T1000 (cell line): ENCODE measurements around the gene C16orf87.
"Not testable (repeated sequence)": the region's sequence is repeated elsewhere in the genome, so short reads cannot be mapped to it uniquely, and the experiment has no call there.

Experiments
- DNase-seq: peaks from one replicate; lab custom pipeline; 2025; ENCODE audit warnings: mixed read lengths; lab: John Stamatoyannopoulos, UW

C16orf87 gene

DNA sequence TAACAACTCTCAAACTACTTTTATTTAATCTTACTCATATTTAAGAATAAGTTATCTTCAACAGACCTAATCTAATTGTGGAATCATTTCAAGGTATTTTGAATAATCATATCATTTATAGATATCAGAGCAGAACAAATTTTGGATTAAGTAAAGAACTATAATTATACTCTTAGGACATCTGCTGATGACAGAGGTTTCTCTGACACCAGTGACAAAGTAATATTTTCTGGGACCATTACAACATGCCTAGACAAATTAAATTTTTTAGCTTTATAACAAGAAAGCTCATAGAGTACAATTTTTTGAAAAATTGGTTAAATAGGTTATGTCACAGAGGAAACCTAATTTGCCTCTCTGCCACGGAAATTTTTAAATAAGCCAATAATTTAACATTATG is 30.5 kb downstream of the C16orf87 start:
- DNase-seq, result no peak

DNA sequence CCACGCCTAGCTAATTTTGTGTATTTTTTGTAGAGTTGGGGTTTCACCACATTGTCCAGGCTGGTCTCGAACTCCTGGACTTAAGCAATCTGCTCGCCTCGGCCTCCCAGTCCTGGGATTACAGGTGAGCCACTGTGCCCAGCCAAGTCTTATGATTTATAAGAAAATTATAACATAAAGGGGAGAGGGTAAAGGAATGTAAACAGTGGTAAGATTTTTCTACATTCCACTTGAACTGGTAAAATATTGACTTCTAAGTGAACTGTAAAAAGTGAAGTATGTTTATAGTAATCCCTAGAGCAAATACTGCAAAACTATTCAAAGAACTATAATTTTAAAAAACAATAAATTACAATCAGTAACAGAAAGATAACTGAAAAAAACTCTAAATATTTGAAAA is 33.5 kb downstream of the C16orf87 start:
- no peak for DNase-seq

DNA sequence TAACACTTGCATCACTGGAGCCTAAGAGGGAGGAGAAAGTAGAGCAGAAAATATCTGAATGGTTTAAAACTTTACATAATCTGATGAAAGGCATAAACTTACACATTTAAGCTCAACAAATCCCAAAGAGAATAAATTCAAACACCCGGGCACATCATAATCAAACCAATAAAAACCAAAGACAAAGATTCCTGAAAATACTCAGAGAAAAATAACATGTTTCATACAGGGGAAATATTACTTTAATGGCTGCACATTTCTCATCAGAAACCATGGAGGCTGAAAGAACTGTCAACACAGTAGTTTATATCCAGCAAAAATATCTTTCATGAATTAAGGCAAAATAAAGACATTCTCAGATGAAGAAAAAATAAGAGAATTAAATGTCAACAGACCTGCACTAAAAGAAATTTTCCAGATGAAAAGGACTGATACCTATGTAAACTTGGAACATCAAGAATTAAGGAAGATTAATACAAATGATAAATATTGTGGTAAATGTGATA is 34.2 kb downstream of the C16orf87 start:
- no peak for DNase-seq

DNA sequence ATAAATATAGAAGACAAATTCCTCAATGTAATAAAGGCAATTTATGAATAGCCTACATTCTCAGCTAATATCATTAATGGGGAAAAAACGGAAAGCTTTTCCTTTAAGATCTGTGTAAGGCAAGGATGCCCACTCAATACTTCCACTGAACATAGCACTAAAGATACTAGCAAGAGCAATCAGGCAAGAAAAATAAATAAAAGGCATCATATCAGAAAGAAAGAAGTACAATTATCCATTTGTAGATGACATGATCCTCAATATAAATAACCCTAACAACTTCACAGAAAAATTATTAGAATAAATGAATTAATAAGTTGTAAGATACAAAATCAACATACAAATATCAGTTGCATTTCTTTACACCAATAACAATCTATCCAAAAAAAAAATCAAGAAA is 37.1 kb downstream of the C16orf87 start:
- DNase-seq, result no peak

DNA sequence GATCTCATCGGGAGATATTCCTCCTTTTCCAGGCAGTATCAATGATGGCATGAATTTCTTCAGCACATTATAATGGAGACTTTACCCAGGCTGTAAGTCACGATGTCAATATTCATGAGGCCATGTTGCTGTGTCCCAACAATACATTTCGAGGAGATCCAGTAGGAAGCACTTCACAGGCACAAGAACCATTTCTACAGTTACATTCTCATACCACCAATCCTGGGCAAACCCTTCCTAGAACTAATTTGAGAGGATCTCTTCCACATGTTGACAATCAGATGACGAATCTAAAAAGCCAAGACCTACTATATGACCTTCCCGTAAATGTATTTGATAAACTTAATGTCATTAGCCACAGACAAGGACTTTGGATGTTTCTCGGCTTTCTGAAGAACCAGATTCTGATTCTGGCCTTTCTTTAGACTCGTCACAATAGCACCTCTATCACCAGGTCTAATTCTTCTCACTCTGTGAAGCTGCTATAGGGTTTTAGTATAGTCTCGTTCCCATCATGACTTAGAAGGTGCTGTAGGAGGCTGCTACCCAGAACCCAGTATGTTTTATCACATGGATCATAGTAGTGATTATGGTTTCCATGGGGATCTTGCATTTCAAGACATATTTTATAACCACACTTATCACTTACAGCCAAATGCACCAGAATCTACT is 40.2 kb downstream of the C16orf87 start:
- no peak for DNase-seq

DNA sequence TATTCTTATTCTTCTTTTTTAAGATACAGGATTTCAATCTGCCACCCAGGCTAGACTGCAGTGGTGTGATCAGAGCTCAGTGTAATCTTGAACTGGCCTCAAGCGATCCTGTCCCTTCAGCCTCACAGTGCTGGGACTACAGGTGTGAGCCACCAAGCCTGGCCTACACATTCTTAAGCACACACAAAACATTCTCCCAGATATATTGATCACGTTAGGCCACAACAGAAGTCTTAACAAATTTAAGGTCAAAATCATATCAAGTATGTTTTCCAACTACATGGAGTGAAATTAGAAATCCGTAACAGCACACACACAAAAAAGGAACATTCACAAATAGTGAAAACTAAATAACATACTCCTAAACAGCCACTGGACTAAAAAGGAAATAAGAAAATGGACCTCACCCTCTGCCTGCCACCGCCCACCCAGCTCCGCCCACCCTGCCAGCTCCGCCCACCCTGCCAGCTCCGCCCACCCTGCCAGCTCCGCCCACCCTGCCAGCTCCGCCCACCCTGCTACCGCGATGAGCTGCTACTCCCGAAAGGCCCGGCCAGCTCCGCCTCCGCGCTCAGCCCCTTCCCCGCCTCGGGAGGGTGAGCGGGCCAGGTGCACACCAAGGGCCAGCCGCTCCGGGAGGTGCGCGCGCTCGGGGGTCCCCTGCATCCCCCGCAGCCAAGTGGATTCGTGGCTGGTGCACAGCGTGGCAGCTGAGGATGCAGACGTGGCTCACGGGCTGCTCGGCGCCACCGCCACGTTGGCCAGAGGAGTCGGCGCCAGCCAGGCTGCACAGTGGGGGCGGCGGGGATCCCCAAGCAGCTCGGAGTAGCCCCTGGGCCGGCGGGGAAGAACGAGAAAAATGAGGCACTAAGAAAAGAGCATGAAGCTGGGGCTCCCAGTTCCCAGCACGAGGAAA is 41.2 kb downstream of the C16orf87 start:
- peak; percentile 57 for DNase-seq

DNA sequence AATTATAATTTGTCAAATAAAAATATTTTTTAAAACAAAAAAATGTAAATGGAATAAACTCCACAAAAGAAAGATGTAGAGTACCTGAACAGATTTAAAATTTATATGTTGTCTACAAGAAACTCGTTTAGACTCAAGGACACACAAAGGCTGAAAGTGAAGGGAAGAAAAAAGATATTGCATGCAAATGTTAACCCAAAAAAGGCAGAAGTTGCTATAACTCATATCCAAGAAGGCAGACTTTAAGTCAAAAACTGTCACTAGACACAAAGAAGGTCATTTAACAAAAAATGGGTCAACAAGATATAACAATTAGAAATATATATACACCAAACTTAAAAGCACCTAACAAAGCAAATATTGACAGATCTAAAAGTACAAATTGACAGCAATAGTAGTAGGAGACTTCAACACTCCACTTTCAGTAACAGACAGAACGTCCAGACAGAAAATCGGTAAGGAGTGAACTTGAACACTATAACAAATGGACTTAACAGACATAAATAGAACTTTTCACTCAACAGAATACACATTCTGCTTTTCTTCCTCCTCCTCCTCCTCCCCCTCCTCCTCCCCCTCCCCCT is 42.0 kb downstream of the C16orf87 start:
- no peak for DNase-seq

DNA sequence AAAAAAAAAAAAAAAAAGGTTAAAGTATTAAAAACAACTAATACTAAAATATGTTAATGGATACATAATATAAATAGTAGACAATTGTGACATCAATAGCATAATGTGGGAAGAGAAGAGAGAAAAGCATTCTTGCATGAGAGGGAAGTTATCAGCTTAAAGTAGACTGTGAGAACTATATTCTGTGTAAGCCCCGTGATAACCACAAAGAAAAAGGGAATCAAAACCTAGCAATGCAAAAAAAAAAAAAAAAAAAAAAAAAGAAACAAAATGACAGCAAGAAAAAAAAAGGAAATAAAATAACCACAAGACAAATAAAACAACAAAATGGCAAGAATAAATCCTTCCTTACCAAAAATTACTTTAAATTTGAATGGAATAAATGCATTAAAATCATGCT is 43.1 kb downstream of the C16orf87 start:
- DNase-seq, result no peak

DNA sequence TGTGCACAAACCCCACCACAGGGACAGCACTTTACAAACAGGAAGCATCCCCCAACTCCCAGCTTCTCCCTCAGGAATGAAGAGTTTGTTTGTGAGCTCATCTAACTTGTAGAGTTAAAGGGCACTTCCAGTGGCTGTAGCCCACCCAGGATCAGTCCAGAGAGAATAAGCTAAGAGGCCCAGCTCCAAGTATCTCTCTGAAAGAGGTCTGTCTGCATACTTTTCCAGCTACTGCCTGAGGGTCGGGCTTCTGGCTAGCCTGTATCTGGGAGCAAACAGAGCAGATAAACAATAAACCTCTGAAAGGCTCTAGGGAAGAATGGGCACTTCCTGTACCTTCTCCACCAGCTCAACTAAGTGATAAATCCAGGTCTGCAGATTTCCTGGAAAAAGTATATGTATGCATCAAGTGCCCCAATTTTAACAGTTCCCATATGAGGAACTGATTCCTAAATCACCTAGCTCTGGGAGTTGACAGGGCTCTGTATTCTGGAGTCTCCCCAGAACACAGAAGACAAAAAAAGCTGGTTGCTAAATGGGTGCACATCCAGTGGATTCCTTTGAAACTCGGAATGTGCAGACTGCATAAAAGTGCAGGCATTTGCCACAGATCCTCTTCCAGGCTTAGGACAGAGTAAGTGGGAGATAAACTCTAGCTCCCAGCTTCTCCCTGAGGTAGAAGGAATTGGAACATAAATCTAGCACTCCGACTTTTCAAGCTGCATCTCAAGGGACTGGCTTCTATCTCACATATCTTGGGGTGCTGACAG is 45.7 kb downstream of the C16orf87 start:
- DNase-seq, result no peak

DNA sequence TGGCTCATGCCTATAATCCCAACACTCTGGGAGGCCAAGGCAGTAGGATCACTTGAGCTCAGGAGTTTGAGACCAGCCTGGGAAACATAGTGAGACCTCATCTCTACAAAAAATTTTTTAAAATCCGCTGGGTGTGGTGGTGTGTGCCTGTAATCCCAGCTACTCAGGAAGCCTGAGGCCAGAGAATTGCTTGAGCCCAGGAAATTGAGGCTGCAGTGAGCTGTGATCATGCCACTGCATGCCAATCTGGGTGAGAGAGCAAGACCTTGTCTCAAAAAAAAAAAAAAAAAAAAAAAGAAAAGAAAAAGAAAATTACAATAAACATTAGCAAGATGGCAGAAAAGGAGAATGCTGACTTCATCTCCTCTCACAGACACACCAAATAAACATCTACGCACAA is 46.4 kb downstream of the C16orf87 start:
- DNase-seq, result not testable (repeated sequence)

DNA sequence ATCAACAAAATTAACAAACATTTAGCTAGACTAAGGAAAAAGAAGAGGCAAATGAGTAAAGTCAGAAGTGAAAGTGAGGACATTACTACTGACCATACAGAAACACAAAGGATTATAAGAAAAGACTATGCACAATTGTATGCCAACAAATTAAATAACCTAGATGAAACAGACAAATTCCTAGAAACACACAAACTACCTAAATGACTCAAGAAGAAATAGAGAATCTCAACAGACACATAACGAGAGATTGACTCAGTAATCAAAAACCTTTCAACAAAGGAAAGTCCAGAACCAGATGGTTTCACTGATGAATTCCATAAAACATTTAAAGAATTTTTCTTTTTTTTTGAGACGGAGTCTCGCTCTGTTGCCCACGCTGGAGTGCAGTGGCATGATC is 47.2 kb downstream of the C16orf87 start:
- DNase-seq, result no peak

DNA sequence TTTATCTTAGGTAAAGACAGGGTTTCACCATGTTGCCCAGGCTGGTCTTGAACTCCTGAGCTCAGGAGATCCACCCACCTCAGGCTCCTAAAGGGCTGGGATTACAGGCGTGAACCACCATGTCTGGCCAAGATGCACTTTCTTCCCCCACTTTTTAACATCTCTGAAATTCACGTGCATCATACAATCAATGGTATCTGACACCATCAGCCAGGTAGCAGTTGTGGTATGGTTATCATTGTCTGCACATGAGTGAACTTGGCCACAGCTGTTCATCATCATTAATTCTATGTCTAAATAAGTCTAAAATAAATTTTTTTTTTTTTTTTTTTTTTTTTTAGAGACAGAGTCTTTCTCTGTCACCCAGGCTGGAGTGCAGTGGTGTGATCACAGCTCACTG is 48.7 kb downstream of the C16orf87 start:
- DNase-seq, result no peak

DNA sequence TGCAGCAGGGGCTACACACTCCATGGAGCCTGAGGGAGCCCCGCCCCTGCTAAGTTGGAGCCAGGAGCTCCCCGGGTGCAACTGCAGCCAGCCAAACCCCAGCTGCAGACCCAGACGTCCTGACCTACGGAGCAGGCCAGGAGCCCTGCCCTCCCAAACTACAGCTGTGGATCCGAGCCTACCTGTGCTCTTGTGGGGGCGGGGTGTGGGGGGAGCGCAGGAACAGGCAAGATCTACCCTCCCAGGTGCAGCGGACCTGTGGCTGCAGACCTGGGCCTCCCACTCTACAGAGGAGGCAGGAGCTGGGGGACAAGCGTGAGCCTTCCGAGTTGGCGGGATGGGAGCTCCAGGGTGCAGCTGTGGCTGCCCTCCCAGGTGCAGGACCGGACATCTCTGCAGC is 53.2 kb downstream of the C16orf87 start:
- no peak for DNase-seq

DNA sequence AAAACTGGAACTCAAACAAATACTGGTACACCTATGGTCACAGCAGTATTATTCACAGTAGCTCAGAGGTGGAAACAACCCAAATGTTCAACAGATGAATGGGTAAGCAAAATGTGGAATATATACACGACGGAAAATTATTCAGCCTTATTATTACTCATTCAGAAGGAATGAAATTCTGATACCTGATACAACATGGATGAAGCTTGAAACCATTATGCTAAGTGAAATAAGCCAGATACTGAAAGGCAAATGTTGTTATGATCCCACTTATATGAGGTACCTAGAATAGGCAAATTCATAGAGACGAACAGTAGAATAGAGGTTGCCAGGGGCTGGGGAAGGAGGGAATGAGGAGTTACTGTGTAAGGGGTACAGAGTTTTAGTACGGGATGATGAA is 55.8 kb downstream of the C16orf87 start:
- no peak for DNase-seq

DNA sequence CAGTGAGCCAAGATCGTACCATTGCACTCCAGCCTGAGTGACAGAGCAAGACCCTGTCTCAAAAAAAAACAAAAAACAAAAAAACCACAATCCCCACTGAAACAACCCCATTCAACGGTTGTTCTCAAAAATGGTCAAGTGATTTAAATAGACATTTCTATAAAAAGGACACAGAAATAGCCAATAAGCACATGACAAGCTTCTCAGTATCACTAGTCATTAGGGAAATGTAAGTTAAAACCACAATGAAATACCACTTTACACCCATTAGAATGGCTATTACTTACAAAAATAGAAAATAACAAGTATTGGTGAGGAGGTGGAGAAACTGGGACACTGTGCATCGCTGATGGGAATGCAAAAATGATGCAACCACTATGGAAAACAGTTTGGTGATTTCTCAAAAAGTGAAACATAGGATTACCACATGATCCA is 56.2 kb downstream of the C16orf87 start:
- DNase-seq, result no peak

DNA sequence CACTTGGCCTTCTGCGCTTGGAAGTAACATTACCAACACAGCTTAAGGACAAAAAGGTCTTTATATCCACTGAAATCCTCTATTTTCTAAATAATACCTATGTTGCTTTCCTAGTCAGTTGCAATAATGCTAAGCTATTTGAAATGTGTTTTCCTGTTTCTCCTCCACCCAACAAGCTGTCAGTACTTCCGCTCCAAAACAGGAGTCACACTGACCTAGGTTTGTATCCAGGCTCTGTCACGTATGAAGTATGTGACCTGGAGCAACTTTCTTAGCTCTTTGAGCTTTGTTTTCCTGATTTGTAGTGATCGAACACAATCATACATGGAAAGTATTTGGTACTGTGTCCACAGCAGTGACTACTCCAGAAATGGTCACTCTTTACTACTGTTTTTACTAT is 58.5 kb downstream of the C16orf87 start:
- no peak for DNase-seq

DNA sequence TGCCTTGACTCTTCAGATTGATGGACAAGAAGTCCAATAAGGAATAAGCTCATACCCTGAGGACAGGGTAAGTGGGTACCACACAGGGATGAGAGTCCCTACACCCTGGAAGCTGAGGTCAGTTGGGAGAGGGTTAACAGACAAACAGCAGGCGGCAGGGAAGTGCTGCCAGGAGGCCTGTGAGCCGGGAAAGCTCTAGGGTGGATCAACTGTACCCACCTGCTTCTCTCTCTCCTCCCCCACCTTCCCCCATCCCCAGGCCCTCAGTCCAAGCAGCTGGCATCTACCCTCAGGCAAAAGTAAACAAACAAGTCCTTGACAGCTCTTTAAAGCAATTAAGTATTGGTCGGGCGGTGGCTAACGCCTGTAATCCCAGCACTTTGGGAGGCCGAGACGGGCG is 62.2 kb downstream of the C16orf87 start:
- no peak for DNase-seq

DNA sequence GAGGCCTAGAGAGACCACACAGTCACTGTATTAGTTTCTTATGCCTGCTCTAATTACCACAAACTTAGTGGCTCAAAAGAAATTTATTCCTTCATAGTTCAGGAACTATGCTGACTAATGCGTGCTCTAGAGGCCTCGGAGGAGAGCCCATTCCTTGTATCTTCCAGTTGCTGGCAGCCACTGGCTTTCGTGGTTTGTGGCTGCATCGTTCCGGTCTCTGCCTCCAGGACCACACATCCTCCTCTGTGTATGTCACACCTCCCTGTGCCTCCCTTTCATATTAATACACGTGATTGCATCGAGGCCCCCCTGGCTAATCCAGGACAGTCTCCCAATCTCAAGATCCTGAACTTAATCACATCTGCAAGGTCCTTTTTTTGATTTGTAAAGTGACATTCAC is 65.9 kb downstream of the C16orf87 start:
- DNase-seq, result no peak

DNA sequence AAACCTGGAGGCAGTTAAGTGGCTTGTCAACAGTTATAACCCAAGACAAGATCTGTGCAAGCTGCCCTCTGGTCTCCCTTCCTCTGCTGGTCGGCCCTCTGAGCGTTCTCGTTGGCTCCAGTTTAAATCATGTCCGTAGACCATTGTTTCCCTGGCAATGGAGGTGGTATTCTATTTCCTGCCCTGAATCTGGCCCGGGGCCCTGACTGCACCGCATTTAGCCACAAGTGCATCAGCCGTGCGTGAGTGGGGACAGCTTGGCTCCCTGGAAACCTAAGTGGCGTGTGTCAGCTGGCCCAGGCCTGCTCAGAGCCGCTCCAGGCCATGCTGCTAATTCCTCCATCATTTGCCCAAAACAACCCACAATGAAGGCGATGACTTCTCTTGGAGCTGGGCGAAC is 67.8 kb downstream of the C16orf87 start:
- no peak for DNase-seq

DNA sequence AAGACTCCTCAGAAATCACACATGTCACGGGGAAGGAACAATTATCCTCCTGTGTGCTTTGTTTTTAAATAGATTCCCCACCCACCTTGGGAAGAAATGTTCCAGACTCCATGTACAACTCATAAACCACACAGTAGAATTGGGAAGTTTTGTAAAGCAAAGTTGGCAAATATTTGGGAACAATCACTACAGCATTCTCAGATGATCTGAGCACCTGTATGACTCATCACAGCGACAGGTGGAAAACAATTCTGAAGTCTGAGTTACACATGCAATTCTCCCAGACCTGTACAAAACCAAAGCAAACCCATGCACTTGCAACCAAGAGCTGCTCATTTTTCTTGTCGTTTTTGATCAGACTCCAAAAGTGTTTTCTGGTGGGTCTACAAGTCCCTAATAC is 68.4 kb downstream of the C16orf87 start:
- no peak for DNase-seq

DNA sequence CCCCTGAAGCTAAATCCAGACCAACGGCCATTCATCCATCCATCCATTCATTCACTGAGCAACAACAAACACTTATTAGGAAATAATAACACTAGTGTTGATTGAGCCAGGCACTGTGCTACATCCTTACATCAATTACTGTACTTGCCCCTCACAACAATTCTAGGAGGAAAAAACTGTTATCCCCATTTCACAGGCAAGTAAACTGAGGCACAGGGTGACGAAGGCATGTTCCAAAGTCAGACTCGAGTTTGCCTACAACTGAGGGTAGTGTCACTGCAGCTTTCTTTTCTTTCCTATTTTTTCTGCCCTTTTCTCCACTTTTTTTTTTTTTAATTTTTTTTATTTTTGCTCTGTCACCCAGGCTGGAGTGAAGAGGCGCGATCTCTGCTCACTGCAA is 71.7 kb downstream of the C16orf87 start:
- no peak for DNase-seq
